Breast epithelium (tissue), 3 donors: Measurements from ENCODE around the gene ZNF384.

Experiments
- CTCF ChIP-seq, 3 donors: fragments of 450-650 bp; IDR thresholded peaks; one replicate each; pipeline ENCODE4 v1.5.1; 2016 to 2017; ENCODE audit warnings: antibody characterized with exemption in 3 of 3, mild to moderate bottlenecking in 3 of 3, moderate library complexity in 3 of 3
- POLR2A ChIP-seq: fragments of 450-650 bp; IDR thresholded peaks from one replicate; pipeline ENCODE4 v1.6.1; 2016; ENCODE audit warnings: antibody characterized with exemption, mild to moderate bottlenecking, moderate library complexity
- POLR2AphosphoS5 ChIP-seq, 3 donors: sonication (generic); formaldehyde crosslinking; IDR thresholded peaks; one replicate each; pipeline ENCODE4 v1.6.1; 2017; ENCODE audit warnings: antibody characterized with exemption in 3 of 3

GRCh38 chr12:6653987-6654386, 35.2 kb downstream of the ZNF384 start:
- TF ChIP-seq CTCF (IDR thresholded peaks at IDR 0.05) (no peak), POLR2AphosphoS5 (IDR thresholded peaks at IDR 0.05) (no peak), POLR2A (no peak)
